GM18517 (cell line): ENCODE data around the gene IDH3G.

ENCODE experiments used
- ATAC-seq: cut with Tn5 transposase; IDR thresholded peaks from one replicate; pipeline ENCODE4 v1.9.1; 2021; ENCODE audit warnings: mild to moderate bottlenecking, moderate library complexity; ENCODE audit not compliant: unreplicated experiment

Gene IDH3G

DNA sequence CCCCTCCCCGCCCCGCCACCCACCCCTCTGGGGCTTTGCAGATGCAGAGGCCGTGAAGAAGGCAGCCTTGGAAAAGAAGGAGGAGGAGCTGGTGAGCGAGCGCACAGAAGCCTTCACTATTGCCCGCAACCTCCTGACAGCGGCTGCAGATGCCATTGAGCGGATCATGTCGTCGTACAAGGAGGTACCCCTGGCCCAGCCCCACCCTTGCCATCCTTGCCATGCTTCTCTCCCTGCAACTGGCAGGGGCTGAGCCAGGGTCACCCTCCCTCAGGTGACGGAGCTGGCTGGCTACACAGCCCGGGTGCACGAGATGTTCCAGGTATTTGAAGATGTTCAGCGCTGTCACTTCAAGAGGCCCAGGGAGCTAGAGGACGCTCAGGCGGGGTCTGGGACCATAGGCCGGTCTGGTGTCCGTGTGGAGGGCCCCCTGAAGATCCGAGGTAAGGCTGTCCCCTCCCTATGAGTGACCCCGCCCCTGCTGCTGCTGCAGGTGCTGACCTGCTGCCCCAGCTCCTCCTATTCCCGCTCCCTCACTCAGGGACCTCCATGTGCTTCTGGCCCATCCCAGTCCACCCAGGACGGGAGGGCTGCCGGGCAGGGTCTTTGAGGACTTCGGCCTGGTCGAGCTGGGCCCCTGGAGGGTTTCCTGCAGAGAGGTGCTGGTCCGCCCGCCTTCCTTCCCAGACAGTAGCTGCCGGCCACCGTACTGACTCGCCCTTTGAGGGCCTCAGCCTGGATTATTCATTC, 57.9 kb downstream of the IDH3G start:
- no peak for ATAC-seq
